Uterus (tissue), 4 donors: ENCODE results near the gene CCL20. TPM values are rescaled to one million over a fixed set of nuclear protein-coding genes. Genes with fewer than 3 reads are reported as not detected.
"Not testable (repeated sequence)": the region's sequence is repeated elsewhere in the genome, so short reads cannot be mapped to it uniquely, and the experiment has no call there.

Experiments used
- DNase-seq, 2 donors: peaks; one replicate each; pipeline ENCODE4 v3.0.0-alpha.2; 2019 to 2020
- H3K27ac ChIP-seq, 2 donors: fragments of 200-600 bp; sonication (generic); 1 replicate in 1 of 2; 2 replicates in 1 of 2; pipeline ENCODE4 v1.5.1; 2016 to 2018
- H3K27me3 ChIP-seq, 2 donors: fragments of 200-600 bp; sonication (generic); one replicate each; pipeline ENCODE4 v1.5.1; 2018 to 2019; ENCODE audit warnings: control low read depth in 1 of 2
- H3K36me3 ChIP-seq, 2 donors: fragments of 200-600 bp; sonication (generic); one replicate each; pipeline ENCODE4 v1.5.1; 2019; ENCODE audit warnings: control low read depth in 1 of 2
- H3K4me1 ChIP-seq, 2 donors: fragments of 200-600 bp; sonication (generic); one replicate each; pipeline ENCODE4 v1.5.1; 2018 to 2019; ENCODE audit warnings: control low read depth in 1 of 2
- H3K4me3 ChIP-seq, 2 donors: fragments of 200-600 bp; sonication (generic); 1 replicate in 1 of 2; 2 replicates in 1 of 2; pipeline ENCODE4 v1.5.1; 2018 to 2019; ENCODE audit warnings: mild to moderate bottlenecking in 1 of 2
- H3K9me3 ChIP-seq, 2 donors: fragments of 200-600 bp; sonication (generic); one replicate each; pipeline ENCODE4 v1.5.1; 2019; ENCODE audit warnings: control low read depth in 1 of 2
- POLR2A ChIP-seq, 2 donors: fragments of 450-650 bp; IDR thresholded peaks; one replicate each; pipeline ENCODE4 v1.6.1; 2016; ENCODE audit warnings: antibody characterized with exemption in 2 of 2, mild to moderate bottlenecking in 1 of 2, moderate library complexity in 1 of 2
- intact Hi-C: fragments of 100-400 bp; cut with DNase I; formaldehyde crosslinking; loops from one replicate; pipeline ENCODE4 v1.15.1; 2023; ENCODE audit warnings: low total_unique reads
- total RNA-seq, 4 donors: library from RNA; depleted of rRNA in 3 of 4; stranded (reverse); fragments of >200 nt in 3 of 4; gene quantifications; one replicate each; pipeline versions ENCODE4 v1.1.0 to v1.2.4, GENCODE V29; 2014 to 2023
- TF ChIP-seq, protein P1 (sequence below), 4 experiments: fragments of 200-600 bp in 2 of 4; fragments of 450-650 bp in 2 of 4; sonication (generic) in 2 of 4; IDR thresholded peaks; one replicate each; pipeline ENCODE4 v1.5.1; 2016 to 2019; ENCODE audit warnings: antibody characterized with exemption in 4 of 4, mild to moderate bottlenecking in 2 of 4, moderate library complexity in 1 of 4
- donor health status: DM: yes; HTN: yes; CAD: no.

The CCL20 gene
- total RNA-seq, 4 donors from 2014 or later = not detected

DNA sequence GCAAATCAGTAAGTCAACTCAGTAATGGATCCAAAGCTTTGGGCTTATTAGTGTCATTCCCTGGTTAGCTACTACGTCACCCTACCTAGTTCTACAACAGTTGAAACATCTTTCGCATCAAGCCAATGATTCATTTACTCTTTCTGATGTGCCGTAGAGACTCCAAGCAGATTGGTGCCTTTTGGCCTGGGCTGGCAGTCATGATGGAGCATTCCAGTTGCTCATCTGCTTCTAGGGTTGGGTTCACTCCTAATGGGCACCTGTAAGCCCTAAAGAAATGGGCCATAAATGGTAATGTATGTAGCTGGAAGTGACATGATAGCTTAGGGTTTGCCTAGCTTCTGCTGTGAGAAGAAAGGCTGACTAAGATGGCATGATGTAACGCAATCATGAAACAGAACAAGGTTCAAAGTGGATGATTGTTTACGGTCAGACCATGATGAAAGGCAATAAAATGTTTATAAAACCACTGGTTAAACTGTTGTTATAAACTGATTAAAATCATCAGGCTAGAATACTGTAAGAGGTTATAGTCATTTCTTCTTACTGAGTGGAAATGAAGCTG lies 20.4 kb upstream of the CCL20 start:
- TF ChIP-seq, protein P1, sequence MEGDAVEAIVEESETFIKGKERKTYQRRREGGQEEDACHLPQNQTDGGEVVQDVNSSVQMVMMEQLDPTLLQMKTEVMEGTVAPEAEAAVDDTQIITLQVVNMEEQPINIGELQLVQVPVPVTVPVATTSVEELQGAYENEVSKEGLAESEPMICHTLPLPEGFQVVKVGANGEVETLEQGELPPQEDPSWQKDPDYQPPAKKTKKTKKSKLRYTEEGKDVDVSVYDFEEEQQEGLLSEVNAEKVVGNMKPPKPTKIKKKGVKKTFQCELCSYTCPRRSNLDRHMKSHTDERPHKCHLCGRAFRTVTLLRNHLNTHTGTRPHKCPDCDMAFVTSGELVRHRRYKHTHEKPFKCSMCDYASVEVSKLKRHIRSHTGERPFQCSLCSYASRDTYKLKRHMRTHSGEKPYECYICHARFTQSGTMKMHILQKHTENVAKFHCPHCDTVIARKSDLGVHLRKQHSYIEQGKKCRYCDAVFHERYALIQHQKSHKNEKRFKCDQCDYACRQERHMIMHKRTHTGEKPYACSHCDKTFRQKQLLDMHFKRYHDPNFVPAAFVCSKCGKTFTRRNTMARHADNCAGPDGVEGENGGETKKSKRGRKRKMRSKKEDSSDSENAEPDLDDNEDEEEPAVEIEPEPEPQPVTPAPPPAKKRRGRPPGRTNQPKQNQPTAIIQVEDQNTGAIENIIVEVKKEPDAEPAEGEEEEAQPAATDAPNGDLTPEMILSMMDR (IDR thresholded peaks at IDR 0.05) = no peak
- no peak for TF ChIP-seq POLR2A (IDR thresholded peaks at IDR 0.05)
- intact Hi-C loops = no loop called here

DNA sequence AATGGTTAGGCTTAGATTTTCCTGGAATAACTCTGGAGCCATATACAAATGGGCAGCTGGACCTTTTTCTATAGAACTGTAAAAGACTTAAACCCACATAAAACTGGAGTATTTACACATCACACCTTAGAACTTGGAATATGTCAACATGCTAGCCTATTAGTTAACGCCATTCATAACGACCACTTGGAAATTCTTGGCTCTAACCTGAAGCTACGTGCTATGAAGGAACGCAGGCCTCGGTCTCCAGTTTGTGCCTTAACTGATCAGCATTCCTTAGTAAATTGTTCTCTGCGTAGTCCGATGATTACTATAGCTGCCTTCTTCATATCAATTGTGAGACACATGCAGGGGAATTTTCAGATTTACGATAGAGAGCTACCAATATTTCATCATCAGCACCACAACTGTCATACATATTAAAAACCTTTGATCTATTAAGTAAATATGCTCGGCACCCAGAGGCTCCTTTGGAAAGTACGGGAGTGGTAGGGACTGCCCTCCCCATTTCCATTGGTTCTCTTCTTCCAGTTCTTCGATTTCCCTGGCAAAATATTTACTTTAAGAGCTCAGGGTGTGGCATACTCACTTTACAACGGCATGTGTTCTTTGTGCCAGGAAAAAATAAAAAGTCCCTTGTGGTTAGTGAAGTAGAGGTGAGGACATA lies 17.5 kb upstream of the CCL20 start:
- Histone ChIP-seq H3K36me3 (no peaks in the 10 kb centered on the region), H3K4me1 (no peaks in the 10 kb centered on the region), H3K27ac (no peak overlapping the region), H3K27me3 (no peaks in the 10 kb centered on the region), H3K9me3 (no peaks in the 10 kb centered on the region), H3K4me3 (no peak overlapping the region)
- TF ChIP-seq, protein P1 (IDR thresholded peaks at IDR 0.05) = no peak
- TF ChIP-seq POLR2A (IDR thresholded peaks at IDR 0.05) = no peak
- DNase-seq = no peak
- intact Hi-C loops = no loop called here

More for the DNA sequence above, 20.4 kb upstream of the CCL20 start:
- no peaks in the 10 kb centered on the region for H3K36me3 ChIP-seq
- no peak overlapping the region for H3K27ac ChIP-seq
- no peaks in the 10 kb centered on the region for H3K4me1 ChIP-seq
- no peaks in the 10 kb centered on the region for H3K9me3 ChIP-seq
- DNase-seq = no peak
- H3K27me3 ChIP-seq = no peaks in the 10 kb centered on the region
- H3K4me3 ChIP-seq = no peak overlapping the region

DNA sequence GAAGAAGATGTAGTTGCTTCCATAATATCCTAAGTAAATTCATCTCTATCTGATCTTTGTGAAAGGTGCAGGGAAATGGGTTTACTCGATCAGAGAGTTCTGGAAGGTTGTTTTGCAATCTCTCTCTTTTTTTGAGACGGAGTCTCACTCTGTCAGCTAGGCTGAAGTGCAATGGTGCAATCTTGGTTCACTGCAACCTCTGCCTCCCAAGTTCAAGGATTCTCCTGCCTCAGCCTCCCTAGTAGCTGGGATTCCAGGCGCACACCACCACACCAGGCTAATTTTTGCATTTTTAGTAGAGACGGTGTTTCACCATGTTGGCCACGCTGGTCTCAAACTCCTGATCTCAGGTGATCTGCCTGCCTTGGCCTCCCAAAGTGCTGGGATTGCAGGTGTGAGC lies 16.9 kb upstream of the CCL20 start:
- H3K27me3 ChIP-seq, H3K27ac ChIP-seq, H3K4me3 ChIP-seq, H3K4me1 ChIP-seq, H3K9me3 ChIP-seq, intact Hi-C loops, H3K36me3 ChIP-seq, DNase-seq: not testable (repeated sequence)

DNA sequence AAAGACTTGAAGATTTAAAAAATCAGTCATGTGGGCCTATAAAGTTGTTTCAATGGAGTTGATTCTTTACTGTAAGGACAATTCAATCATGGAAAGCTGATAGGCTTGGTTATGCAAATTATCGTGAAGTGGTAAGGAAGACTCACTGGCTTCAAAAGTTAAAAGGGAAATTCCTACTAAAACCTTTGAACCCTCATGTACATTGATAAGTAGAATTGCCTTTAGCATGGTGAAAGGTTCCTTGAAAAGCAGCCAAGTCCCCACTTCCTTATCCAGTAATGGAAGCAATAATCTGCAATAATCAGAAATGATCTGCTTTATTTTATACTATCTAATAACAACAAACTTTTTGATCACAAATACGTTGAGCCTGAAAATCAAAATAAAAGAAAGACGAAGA lies 14.4 kb upstream of the CCL20 start:
- H3K9me3 ChIP-seq = no peaks in the 10 kb centered on the region
- no peaks in the 10 kb centered on the region for H3K27me3 ChIP-seq
- intact Hi-C loops = no loop called here
- H3K27ac ChIP-seq = no peak overlapping the region
- H3K4me1 ChIP-seq = no peaks in the 10 kb centered on the region
- DNase-seq = no peak
- H3K36me3 ChIP-seq = no peaks in the 10 kb centered on the region
- TF ChIP-seq POLR2A (IDR thresholded peaks at IDR 0.05) = no peak
- TF ChIP-seq, protein P1 (IDR thresholded peaks at IDR 0.05) = no peak
- H3K4me3 ChIP-seq = no peak overlapping the region

DNA sequence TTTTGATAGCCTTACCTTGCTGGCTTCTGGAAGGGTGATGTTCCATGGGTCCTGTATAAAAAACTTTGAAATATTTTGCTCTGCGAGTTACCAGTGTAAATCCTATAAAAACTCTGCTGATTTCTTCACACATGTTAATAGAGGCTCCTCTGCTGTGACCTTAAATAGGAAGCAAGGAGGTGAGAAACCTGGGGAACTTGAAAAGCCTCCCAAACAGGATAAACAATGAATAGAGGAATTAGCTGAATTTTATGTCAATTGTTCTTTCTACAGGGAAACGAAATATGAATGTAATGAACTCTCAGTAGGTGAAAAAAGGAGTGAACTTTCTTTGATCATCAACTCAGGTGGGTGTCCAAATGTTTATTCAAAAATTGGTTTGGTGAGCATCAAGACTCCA lies 10.8 kb upstream of the CCL20 start:
- Histone ChIP-seq H3K27me3 (no peaks in the 10 kb centered on the region), H3K4me3 (no peak overlapping the region), H3K27ac (no peak overlapping the region), H3K4me1 (no peaks in the 10 kb centered on the region), H3K9me3 (no peaks in the 10 kb centered on the region), H3K36me3 (no peaks in the 10 kb centered on the region)
- no peak for TF ChIP-seq POLR2A (IDR thresholded peaks at IDR 0.05)
- TF ChIP-seq, protein P1 (IDR thresholded peaks at IDR 0.05) = no peak
- no peak for DNase-seq
- intact Hi-C loops = no loop called here
